GM18861 (cell line): ENCODE results near the gene SLC23A3.
A peak's percentile ranks its signal among the peaks of the same experiment; 100 is the strongest.

ENCODE experiments used
- ATAC-seq: cut with Tn5 transposase; IDR thresholded peaks from one replicate; pipeline ENCODE4 v1.9.1; 2021; ENCODE audit not compliant: unreplicated experiment

Gene SLC23A3

GRCh38 chr2:219176818-219177551 is 7.2 kb upstream of the SLC23A3 start, which contains the start of gene CNPPD1:
Gene CNPPD1 (minus strand): TSS chr2:219176925. CDS start chr2:219176828, 97 bp downstream.
- ATAC-seq: peak; percentile 55

GRCh38 chr2:219175928-219176817 is 6.3 kb upstream of the SLC23A3 start:
- peak; percentile 18 for ATAC-seq

- ATAC-seq: no peak
Measured at GRCh38 chr2:219175486-219175885, 5.7 kb upstream of the SLC23A3 start.

GRCh38 chr2:219174801-219175200 is 5.0 kb upstream of the SLC23A3 start:
- no peak for ATAC-seq

- ATAC-seq: no peak
Measured at GRCh38 chr2:219174146-219174545, 4.3 kb upstream of the SLC23A3 start.

GRCh38 chr2:219173176-219173575 is 3.3 kb upstream of the SLC23A3 start:
- ATAC-seq: no peak

GRCh38 chr2:219172231-219173154 is 2.7 kb upstream of the SLC23A3 start:
- no peak for ATAC-seq

GRCh38 chr2:219171231-219171651 is 1.4 kb upstream of the SLC23A3 start:
- no peak for ATAC-seq

- no peak for ATAC-seq
Measured at GRCh38 chr2:219168932-219169331, 897 bp downstream of the SLC23A3 start.

GRCh38 chr2:219168526-219168925 is 1.3 kb downstream of the SLC23A3 start:
- no peak for ATAC-seq

GRCh38 chr2:219167997-219168396 is 1.8 kb downstream of the SLC23A3 start:
- ATAC-seq: no peak

GRCh38 chr2:219165058-219165911 is 4.5 kb downstream of the SLC23A3 start:
- ATAC-seq: no peak

GRCh38 chr2:219163156-219163555 is 6.7 kb downstream of the SLC23A3 start:
- ATAC-seq: no peak

GRCh38 chr2:219161097-219161496 is 8.7 kb downstream of the SLC23A3 start:
- no peak for ATAC-seq

- peak; percentile 67 for ATAC-seq
Measured at GRCh38 chr2:219160186-219161017, 9.4 kb downstream of the SLC23A3 start, which contains the start of gene NHEJ1. Gene NHEJ1 (minus strand): TSS chr2:219160815. CDS start chr2:219158362, 2,453 bp downstream.

- no peak for ATAC-seq
Measured at GRCh38 chr2:219159771-219160185, 10.1 kb downstream of the SLC23A3 start.

GRCh38 chr2:219158586-219158985 is 11.2 kb downstream of the SLC23A3 start:
- no peak for ATAC-seq

- no peak for ATAC-seq
Measured at GRCh38 chr2:219158025-219158424, 11.8 kb downstream of the SLC23A3 start.

GRCh38 chr2:219157396-219157795 is 12.4 kb downstream of the SLC23A3 start:
- ATAC-seq: no peak
